HG03457 (cell line): ENCODE results near the gene SMAD2.

Source experiments
- ATAC-seq: cut with Tn5 transposase; IDR thresholded peaks from one replicate; pipeline ENCODE4 v1.9.1; 2021; ENCODE audit warnings: moderate number of reproducible peaks; ENCODE audit not compliant: unreplicated experiment

The SMAD2 gene

DNA sequence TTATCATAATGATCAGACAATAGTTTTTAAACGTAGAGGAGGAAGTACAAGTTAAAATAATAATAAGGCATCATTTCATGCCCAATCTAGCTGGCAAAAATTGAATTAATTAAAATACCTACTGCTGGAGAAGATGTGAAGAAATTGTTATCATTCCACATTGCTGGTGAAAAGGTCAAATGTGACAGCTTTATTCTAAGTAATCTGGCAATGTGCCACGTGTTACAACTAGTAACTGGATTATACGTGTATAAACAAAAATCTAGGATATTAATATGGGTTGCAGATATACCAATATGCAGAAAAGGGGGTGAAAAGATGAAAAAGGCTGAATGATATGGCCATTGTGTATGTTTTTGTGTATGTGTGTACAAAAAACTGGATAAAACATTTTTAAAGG, 32.4 kb downstream of the SMAD2 start:
- no peak for ATAC-seq

DNA sequence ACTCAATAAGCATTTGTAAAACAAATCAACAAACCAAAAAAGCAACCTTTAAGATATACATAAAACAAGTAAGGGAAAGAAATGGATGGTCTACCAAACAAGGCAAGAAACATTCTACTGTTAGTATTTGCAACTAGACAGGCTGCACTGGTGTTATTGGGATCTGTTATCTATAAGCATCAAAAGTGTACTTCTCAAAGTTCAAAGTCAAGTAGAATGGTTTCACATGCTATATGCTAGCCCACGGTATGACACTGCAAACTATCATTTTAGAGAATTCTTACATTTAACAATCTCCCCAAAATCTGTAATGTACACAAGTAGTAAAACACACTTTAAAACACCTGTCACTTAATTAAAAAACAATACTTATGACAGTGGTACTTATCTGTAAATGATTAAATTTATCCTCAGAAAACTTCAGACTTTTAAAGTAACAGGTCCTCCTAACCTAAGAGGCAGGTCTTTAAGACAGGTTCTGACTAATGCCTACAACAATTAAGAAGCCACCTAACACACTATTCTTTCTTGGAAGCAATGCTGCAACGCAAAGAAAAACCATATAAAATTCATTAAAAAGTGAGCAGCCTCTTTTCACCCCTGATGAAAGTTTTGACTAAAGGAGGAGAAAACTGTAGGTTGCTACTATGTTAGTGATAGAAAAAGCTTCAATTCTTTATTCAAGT, 34.8 kb downstream of the SMAD2 start:
- ATAC-seq: no peak

DNA sequence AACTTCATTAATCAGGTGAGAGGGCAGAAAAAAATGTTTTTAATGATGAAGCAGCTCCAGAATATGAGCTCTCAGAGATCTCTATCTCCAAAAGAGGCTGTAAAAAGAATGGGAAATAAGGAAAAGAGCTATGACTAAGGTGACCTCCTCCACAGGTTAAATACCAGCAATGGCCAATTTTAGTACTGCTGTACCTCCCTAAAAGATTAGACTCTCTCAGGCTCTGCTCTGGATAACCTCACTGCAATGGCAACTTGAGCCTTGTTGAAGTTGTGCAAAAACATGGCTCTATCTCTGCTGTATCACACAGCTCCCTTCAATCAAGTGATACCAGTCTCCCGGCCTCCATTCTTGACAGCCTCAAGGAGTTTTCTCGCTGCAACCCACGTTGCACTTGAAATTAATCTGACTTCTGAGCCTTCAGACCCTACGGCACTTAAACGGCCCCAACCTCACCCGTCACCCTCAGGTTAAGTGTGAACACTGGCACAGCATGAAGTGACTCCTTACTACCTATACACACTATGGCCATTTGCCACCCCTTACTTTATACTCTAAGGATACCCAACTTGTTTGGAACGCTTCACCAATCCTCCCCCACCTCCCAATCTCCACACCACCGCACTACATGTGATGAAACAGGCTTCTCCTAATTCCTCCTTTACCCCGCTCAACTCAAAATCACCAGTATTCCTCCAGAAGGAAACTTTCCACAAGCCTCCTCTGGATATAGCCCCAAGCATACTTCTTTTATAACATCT, 36.3 kb downstream of the SMAD2 start:
- ATAC-seq: no peak

DNA sequence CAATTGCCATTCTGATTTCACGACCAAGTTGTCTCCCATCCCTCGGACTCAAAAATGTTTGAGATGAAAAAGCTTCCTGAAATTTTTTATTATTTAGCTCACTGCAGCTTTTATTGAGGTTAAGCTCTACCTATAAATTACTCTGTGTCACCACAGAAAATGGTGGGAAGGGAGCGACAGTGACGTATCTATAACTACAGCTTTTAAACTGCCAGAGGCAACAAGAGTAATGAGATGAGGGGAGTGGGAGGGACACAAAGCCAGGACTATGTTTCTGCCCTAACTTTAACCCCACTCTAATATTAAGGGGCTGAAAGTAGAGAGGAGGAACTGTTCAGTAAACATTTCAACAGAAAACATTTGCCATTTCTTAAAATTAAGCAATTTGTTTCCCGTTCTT, 37.4 kb downstream of the SMAD2 start:
- no peak for ATAC-seq

DNA sequence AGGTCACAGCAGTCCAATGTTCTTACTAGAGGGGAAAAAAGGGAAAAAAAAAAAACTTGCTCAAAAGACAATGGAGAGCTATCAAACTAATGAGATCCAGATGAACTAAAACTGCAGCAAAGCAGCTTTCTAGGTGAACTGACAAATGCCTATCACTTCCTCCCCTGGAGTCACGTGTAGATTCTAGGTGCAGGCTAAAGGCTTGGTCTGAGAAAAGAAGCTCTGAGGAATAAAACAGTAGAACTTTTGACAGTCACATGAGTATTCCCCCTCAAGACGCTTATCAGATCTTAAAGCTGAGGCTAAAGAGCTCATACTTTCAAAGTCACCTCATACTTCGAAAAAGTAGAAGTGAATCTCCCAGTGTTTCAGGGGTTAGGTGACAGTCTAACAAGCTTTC, 42.3 kb downstream of the SMAD2 start:
- ATAC-seq: no peak

DNA sequence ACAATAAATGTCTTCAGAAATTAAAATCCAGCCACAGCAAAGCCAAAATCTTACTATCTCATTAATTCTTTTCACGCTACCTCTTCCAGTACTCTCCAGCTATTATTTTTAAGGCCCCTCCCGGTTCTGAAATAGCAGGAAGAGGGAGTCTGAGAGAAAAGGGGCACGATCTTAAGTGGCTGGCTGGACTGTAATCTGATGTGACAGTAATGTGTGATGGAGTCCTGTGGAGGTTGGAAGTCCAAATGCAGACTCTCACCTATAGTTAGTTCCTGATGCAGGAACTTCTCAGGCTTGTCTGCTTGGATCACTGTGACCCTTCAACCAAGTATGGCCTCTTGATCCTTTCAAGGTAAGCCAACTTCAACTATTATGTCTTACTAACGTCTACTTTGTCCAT, 43.2 kb downstream of the SMAD2 start:
- ATAC-seq: no peak

DNA sequence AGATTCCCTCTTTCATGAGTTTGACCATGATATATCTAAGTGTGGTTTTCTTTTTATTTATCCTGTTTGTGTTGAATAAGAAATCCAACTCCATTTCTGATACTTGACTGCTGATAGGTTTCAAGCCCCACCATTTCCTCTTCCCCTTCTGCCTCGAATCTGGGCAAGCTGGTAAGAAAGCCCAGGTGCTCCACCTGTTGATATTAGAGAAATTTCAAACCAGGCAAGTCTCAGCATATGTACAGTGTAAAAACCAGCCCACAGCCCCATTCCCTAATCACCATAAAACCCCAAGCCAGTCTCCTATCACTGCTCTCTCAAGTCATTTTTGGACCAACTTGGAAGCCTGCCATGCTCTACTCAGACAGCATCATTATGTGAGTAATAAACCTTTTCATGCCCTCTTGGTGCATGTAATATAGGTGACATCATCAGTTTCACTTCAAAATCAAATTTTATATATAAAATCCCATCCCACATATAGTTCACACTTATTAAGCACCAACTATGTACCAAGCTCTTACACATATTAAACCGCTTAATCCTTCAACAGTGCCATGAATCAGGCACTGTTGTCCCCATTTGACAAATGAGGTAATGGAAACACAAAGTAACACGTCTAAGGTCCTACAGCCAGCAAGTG, 46.6 kb downstream of the SMAD2 start:
- ATAC-seq: no peak

DNA sequence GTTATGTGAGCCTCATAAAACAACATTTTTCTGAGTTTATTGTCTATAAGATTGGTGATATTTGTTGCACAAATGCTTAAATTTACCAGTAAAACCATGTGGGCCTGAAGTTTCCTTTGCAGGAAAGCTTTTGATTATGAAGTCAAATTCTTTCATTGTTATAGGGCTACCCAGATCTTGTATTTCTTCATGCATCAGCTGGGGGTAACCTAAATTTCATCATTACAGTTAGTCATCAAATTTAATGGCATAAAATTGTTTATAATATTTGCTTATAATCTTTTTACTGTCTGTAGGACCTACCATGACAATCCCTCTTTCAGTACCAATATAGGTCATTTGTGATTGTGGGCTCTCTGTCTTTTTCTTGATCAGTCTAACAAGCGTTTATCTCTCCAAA, 47.8 kb downstream of the SMAD2 start:
- ATAC-seq: no peak

DNA sequence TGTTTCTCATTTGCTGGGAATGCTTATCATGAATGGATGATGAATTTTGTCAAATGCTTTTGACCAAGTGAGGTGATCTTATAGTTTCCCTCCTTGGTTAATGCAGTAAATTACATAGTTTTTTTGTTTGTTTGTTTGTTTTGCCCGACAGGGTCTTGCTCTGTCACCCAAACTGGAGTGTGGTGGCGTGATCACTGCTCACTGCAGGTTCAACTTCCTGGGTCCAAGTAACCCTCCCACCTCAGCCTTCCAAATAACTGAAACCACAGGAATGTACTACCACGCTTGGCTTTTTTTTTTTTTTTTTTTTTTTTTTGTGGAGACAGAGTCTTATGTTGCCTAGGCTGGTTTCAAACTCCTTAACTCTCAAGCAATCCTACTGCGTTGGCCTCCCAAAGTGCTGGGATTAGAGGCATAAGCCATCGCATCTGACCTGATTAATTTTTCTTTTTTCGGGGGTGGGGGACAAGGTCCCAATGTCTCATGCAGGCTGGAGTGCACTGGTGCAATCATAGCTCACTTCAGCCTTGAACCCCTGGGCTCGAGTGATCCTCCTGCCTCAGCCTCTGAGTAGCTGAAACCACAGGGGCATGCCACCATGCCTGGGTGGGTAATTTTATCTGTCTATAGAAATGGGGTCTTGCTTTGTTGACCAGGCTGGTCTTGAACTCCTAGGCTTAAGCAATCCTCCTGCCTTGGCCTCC, 48.6 kb downstream of the SMAD2 start:
- ATAC-seq: no peak

DNA sequence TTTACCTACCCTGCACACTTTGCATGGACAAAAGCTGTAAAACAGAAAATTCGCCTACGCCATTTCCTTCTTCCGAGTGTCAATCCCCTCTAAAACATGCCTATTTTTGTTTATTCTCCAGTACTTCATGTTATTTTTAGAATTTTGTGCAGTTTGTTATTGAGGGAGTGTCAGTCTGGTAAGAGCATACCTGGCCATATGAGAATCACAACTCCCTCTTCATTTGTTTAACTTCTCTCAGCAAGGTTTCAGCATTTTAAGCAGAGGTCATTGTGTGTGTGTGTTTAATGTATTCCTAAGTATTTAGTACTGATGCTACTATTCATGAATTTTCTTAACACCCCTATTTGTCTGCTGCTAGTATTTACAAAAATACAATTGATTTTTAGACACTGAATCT, 49.4 kb downstream of the SMAD2 start:
- ATAC-seq: no peak

DNA sequence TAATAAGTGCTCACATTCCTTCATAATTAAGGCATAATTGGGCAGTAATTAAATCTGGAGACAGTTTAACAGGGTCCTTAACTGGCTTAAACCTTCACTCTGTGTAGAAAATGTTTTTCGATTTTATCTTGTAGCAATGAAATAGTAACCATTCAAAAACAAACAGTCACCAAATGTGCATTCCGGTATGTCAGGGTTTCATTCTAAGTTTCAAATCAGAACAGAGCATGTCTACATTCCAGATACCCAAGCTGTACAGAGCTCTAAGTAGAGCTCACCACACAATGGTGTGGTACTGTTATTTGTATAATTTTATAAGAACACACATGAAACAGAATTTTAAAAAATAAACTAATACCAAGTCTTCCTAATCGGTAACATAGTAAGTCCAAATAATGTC, 52.6 kb downstream of the SMAD2 start:
- no peak for ATAC-seq

DNA sequence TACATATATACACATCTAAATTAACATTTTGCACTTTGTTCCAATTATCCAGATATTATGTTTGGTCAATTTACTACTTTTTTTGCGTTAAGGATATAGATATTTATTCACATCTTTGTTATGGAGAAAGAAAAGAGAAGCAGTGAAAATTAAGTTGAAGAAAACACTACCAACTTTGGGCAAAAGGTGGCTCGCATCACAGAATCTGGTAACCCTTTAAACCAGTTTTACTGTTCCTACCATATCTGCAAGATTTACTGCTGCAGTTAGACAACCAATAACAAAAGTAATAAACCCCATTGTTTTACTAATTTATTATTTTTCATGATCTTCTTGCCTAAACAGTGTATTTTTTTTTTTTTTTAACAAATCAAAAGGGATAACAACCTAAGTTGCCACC, 53.6 kb downstream of the SMAD2 start:
- no peak for ATAC-seq

DNA sequence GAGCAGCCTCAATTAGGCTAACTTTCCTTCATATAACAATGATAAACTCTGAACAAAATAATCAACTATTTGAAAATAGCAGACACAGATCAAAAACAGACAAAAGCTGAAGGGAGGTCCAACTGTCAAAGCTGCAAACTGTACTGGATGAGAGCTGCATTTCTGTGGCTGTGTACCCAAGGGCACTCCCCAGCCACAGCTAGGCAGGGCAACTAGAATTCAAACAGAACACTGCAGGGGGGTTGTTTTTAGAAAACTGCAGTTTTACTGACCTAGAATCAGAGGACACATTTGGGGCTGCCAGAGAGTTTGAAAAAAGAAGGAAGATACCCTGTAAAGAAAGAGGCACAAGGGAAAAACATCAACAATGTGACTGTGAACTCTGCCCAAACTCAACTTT, 56.8 kb downstream of the SMAD2 start:
- ATAC-seq: no peak

DNA sequence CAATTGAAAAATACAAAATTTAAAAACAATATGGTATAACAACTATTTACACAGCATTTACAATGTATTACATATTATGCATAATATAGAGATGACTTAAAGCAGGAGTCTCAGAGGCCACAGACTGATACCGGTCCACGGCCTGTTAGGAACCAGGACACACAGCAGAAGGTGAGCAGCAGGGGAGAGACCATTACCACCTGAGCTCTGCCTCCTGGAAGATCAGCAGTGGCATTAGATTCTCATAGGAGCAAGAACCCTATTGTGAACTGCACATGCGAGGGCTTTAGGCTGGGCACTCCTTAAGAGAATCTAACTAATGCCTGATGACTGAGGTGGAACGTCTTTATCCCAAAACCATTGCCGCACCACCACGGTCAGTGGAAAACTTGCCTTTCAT, 58.0 kb downstream of the SMAD2 start:
- no peak for ATAC-seq

DNA sequence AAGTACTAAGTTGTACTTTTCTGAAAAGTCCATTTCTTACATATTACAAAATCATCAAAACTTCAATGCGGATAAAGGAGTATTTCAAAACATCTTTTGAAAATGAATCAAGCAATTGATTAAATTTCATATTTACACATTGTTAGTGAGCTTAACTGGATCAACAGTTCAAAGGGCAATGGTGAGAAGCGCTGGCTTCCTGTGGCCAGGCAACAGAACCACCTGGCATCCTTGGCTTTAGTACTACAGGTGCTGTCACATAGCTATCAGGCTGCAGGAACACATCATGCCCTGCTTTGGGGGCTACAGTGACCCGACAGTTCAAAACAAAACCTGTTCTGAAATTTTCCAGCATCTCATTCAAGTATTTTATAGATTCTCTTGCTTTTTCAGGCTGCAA, 59.2 kb downstream of the SMAD2 start:
- ATAC-seq: no peak

DNA sequence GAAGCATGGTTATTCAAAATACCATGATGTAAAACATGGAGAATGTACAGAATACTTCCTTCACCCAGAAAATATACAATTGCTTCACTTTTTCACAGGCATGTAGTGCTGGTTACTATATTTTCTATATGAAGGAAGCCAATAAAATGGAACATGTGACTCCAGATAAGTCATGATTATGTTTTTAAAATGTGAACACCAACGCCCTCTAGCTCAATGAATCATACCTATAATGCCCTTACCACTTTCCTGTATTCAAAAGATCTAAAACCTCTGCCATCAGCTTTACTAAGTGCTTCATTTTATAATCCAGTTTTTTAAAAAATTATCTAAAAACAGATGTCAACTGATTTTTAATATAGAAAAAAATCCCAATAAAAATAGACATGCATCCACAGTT, 59.9 kb downstream of the SMAD2 start:
- no peak for ATAC-seq

DNA sequence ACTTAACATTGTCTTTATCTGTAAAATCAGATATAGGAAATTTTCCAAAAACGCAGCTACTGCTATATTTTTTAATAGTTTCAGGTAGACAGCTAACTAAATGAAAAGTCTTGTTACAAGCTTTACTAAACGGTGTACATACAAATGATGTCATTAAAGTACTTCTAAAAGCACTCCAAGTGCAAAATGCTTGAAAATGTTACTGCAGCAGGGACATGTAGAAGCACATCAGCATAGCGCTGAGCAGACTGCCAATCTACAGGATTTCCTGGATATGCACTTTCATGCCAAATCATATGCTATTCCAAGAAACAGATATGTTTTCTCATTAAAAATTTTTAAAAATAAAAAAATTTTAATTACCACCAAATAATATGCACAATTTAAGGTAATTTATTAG, 61.7 kb downstream of the SMAD2 start:
- no peak for ATAC-seq

DNA sequence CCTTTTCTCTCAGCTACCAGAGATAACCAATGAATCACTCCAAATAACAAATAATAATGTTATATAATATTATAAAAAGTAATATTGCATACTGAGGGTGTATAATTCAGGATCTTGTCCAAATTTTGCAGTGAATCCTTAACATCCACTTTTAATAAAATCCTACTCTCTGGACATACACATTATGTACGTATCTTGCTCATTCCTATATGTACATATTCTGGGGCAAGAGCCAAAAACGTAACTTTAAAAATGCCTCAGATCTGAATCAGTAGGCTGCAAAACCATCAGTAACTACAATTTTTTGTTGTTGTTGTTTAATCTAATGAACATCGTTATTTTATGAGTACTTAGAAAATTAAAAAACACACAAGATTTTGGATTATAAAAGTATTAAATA, 65.3 kb downstream of the SMAD2 start:
- ATAC-seq: no peak

DNA sequence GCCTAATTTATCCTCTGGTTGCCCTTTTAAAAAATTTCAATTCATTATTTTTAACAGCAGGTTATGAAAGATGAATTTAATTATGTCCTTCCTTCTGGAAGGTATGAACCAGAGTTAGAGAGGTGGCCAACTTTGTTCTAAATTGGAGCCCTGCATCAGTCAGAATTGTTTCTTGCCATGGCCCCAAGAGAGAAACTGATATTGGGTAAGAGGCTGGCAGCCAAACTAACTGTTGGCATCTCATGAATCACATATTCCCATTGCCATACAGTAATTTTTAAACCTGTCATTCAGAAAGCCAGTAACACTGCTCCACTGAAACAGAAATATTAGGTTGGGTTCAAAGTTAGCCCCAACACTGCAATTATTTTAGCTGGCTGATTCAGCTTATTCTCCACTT, 67.4 kb downstream of the SMAD2 start:
- ATAC-seq: no peak

DNA sequence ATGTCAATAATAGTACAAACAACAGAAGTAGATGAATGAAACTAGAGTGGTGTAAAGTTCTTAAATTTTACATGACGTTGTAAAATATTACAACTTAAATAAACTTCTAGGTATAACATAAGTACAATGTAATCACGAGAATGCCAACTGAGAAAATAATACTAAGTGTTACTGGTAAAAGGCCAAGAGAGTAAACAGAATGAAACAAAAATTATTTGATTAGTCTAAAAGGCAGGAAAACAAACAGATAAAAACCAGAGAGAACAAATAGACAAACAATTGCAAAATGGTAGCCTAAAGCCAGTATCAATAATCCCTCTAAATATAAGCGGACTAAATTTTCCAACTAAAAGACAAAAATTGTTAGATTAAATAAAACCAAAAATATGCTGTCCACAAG, 71.9 kb downstream of the SMAD2 start:
- ATAC-seq: no peak

DNA sequence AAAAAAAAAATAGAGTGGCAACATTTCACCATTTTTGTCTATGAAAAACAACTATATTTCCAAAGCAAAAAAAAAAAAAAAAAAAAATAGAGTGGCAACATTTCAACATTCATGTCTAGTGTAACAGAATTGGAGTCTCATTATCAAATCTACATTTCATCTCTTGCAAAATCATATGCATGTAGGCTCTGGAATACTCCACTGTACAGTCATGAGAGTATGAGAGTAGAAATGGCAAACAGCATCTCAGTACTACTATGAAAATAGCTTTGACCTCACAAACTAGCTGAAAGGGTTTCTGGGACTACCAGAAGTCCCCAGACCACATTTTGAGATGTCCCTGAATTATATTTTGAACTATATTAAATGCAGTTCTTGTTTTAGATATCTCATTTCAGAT, 82.8 kb downstream of the SMAD2 start:
- ATAC-seq: no peak

DNA sequence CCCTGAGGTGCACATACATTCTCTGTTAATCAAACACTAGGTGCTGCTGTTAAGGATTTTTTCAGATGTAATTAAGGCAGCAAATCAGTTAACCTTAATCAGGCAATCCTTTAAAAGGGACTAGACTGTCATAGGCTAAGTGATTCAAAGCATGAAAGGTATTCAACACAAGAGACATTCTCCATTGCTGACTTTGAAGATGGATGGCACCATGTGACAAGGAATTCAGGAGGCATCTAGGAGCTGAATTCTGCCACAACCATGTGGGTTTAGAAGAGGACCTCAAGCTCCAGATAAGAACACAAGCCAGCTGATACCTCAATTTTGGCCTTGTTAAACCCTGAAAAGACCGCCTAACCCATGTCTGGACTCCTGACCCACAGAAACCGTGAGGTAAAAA, 84.0 kb downstream of the SMAD2 start:
- ATAC-seq: no peak
